Stimulated activated CD4-positive, alpha-beta T cell treated with anti-CD3 and anti-CD28 coated beads, Interleukin-12 subunit alpha, Interleukin-12 subunit beta, amount 100 ng/mL, for 4 hours (primary cell): ENCODE measurements around the gene PCDH20.
"Not testable (repeated sequence)": the region's sequence is repeated elsewhere in the genome, so short reads cannot be mapped to it uniquely, and the experiment has no call there.

Experiments used
- DNase-seq: peaks from one replicate; pipeline ENCODE4 v3.0.0-alpha.2; 2020

The PCDH20 gene

DNA sequence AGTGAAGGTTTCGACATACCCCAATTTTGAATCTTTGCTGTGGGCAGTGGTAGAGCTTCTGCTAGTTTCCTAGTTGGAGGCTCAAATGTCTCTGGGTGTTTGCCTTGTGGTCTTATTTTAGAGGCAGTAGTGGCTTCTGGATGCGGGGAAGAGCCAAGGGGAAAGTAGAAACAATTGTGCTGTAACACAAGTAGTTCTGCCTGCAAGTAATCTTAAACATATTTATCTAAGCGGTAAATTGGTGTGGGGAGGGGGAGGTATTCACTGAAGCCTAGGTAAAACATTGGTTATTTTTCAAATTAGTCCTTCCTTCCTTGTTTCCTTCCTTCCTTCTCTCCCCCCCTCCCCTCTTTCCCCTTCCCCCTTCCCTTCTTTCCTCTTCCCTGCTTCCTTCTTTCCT lies at the start of gene PCDH20:
TSS of gene PCDH20 (minus strand) at position 101 of the 400 bp plus-strand sequence. CDS start 691 bp downstream, outside the sequence.
- DNase-seq, result no peak

DNA sequence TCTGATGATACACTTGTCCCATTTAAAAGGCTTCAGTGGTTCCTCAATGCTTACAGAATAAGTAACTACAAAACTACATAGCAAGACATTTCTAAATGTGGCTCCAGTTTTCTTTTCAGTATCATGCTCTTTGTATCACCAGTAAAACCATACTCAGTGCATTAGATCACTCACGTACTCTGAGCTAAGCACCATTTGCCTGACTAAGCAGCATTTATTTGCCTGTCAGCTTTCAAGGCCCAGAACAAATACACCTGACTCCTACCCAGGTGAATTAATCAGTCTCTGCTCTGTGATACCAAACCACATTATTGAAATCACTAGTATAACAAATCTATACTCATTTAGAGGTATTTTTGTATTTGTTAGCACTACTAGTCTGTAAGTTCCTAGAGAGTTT lies 47.4 kb upstream of the PCDH20 start:
- DNase-seq, result no peak

DNA sequence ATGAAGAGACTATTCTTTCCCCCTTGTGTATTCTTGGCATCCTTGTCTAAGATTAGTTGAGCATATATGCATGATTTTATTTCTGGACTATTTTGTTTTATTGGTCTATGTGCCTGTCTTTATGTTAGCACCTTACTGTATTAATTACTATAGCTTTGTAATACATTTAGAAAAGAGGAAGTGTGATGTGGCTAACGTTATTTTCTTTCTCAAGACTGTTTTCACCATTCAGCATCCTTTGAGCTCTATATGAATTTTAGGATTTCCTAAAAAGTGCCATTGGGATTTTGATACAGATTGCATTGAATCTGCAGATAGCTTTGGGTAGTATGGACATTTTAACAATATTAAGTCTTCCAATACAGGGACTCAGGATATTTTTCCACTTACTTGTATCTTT lies 37.5 kb upstream of the PCDH20 start:
- no peak for DNase-seq

GRCh38 chr13:61432029-61432428 lies 16.4 kb upstream of the PCDH20 start:
- no peak for DNase-seq

DNA sequence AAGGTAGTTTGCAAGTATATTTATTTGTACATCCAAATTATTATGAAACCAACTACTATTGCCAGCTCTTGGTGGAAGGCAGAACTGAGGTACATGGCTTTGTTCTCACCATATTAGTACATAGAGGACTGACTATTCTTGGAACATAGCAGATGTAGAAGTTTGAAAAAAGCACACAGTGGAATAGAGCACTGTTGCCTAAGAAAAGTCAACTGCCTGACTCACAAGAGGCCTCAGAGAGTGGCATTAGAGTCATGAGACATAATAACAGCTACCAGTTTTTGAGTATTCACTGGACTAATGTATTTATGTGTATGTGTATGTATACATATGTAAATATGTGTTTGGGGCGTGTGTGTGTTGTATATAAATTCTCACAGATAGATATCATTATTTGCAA lies 8.3 kb upstream of the PCDH20 start:
- DNase-seq, result no peak

GRCh38 chr13:61417086-61417570 lies 1.5 kb upstream of the PCDH20 start:
- no peak for DNase-seq

GRCh38 chr13:61415058-61415721 lies 459 bp downstream of the PCDH20 start:
- no peak for DNase-seq

- no peak for DNase-seq
These were observed 977 bp downstream of the PCDH20 start for GRCh38 chr13:61414686-61415057.

DNA sequence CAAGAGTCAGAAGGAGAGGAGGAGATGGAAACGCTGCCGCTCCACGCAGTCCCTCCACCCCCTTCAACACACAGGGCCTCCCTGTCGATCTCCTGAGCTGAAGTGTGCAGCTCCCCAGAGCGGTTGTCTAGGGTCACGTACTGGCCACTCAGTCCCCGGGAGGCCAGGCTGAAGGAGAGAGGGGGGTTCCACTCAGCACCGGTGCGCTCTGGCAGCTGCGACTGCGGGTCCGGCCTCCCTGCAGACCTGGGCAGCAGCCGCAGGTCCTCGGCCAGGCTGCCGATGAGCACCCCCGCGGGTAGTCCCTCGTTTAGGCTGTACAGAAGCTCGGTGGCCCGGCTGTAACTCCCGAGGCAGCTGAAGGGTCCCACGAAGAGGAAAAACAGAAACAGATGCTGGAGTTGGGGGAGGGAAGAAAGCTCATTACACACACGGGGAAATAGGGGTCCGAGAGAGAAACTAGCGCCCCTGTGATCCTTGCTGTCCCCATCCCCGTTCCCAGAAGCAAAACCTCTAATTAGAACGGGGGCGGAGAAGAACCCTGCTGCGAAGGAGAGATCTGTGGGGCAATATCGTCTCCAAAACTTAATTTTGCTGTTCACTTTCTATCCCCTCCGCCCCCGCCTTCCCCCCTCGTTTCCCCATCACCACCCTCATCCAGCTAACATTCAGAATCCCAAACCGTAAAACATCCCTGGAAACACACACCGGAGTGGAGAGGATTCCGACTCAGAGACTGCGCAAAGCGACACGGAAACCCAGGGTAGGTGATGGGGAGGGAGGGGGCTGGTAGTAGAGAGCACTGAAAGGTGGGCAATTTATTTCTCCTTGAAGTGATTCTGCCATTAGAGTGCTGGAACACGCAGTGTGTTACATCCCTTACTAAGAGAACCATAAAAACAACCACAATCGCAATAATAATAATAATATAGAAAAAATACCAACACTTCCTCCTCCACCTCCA lies 1.8 kb downstream of the PCDH20 start:
- DNase-seq, result no peak

- no peak for DNase-seq
These were observed 4.9 kb downstream of the PCDH20 start for GRCh38 chr13:61410669-61411297.

- no peak for DNase-seq
These were observed 5.4 kb downstream of the PCDH20 start for GRCh38 chr13:61410266-61410665.

DNA sequence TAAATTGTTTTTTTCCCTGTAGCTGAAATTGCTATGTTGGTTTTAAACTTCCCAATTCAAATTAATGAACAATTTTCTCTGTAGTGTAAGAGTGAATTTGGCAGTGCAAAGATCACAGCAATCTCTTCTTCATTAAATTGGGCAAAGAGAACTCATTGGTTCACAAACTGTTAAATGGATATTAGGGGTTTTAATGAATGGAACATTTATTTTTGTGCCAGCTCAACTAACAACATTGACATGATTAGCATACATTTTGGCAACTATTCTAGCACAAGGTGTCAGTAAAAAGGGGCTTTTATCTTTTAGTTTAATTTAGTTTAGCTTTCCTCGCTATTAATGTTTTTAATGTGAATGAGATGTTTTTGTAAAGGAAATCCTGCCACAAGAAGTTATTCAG lies 7.1 kb downstream of the PCDH20 start:
- DNase-seq, result no peak

- DNase-seq, result no peak
These were observed 9.4 kb downstream of the PCDH20 start for GRCh38 chr13:61406275-61406674.

DNA sequence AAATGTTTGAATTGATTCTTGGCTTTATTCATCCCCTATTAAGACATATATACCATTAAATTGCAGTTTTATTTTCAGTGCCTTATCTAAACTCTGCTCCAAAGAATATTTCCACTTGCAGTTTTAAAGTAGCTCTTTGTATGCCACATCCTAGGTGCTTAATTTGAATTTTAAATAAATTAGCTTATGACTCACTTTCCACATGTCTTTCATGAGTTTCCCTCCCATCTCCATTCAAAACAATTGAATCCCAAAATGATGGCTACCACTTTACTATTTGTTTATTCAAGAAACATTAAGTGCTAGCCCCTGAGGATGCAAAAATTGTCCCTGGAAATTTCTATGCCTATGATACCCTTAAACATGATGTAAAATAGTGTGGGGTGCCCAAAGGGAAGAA lies 19.5 kb downstream of the PCDH20 start:
- DNase-seq, result no peak

- DNase-seq, result no peak
These were observed 24.2 kb downstream of the PCDH20 start for GRCh38 chr13:61391426-61391825.

- no peak for DNase-seq
These were observed 28.0 kb downstream of the PCDH20 start for GRCh38 chr13:61387694-61388093.

DNA sequence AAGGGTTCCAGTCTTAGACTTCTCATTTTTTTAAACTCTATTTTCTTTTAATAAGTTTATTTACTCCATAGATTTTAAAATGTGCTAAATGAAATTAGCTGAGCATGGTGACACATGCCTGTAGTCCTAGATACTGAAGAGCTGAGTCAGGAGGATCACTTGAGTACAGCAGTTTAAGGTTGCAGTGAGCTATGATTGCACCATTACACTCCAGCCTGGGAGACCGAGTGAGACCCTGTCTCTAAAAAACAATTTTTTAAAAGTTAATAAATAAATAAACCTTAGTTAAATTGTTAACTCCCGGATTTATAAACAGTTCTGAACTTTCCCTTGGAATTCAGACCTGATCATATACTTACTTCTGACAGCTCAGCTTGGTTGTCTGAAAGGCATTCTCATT lies 32.5 kb downstream of the PCDH20 start:
- DNase-seq, result no peak

GRCh38 chr13:61370520-61370919 lies 45.1 kb downstream of the PCDH20 start:
- no peak for DNase-seq

- not testable (repeated sequence) for DNase-seq
These were observed 51.0 kb downstream of the PCDH20 start for GRCh38 chr13:61364690-61365089.

DNA sequence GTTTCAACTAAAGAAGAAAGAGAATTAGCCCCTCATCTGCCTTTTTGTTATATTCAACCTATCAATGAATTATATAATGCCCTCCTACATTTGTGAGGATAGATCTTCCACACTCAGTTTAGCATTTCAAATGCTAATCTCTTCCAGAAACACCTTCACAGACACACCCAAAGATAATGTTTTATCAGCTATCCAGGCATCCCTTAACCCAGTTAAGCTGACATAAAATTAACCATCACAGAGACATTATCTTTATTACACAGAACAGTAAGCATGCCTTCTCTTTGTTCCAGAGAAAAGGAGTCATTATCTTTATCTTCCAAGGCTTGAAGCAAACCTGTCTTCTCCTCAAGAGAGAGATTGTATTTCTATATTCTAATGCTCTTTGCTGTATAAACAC lies 53.1 kb downstream of the PCDH20 start:
- DNase-seq, result no peak
